A673 (cell line): ENCODE measurements around the gene ERC1. TPM values are rescaled to one million over a fixed set of nuclear protein-coding genes. Genes with fewer than 3 reads are reported as not detected.

Experiments used
- BruUV-seq: library from RNA; stranded (reverse); fragments of 400-500 nt; replicated peaks from 2 replicates; lab custom pipeline; 2021; lab: Mats Ljungman, UMichigan
- CTCF ChIA-PET: fragments of 300-600 bp; sonication (Branson Sonifier 250); formaldehyde crosslinking; loops from one replicate; lab custom pipeline; 2022; ENCODE audit warnings: antibody characterized with exemption; lab: Charles Lee
- POLR2A ChIA-PET: fragments of 300-600 bp; sonication (Branson Sonifier 250); formaldehyde crosslinking; loops from one replicate; lab custom pipeline; 2022; ENCODE audit warnings: antibody characterized with exemption; ENCODE audit not compliant: low non-redundant PET; lab: Charles Lee
- DNase-seq: peaks from one replicate; pipeline ENCODE4 v3.0.0-alpha.2; 2015; ENCODE audit warnings: low spot score
- H3K27ac ChIP-seq: fragments of 200-600 bp; sonication (generic); 2 replicates; pipeline ENCODE4 v1.5.1; 2016; ENCODE audit warnings: mixed run types, low read depth, mild to moderate bottlenecking, mixed read lengths, antibody characterized with exemption, low read length; ENCODE audit not compliant: poor library complexity, severe bottlenecking
- H3K27me3 ChIP-seq: fragments of 200-600 bp; sonication (generic); replicated peaks from 2 replicates; pipeline ENCODE4 v1.6.1; 2017; ENCODE audit warnings: mixed run types, low read depth, mild to moderate bottlenecking, mixed read lengths, antibody characterized with exemption, low read length; ENCODE audit not compliant: insufficient read depth, poor library complexity
- H3K36me3 ChIP-seq: fragments of 200-600 bp; sonication (generic); 2 replicates; pipeline ENCODE4 v1.6.1; 2016; ENCODE audit warnings: mixed run types, mild to moderate bottlenecking, mixed read lengths, antibody characterized with exemption, low read length; ENCODE audit not compliant: insufficient read depth, poor library complexity, severe bottlenecking
- H3K4me1 ChIP-seq: fragments of 200-600 bp; sonication (generic); 2 replicates; pipeline ENCODE4 v1.6.1; 2017; ENCODE audit warnings: mixed run types, mild to moderate bottlenecking, mixed read lengths, antibody characterized with exemption, low read length; ENCODE audit not compliant: insufficient read depth, poor library complexity, severe bottlenecking
- H3K4me3 ChIP-seq: fragments of 200-600 bp; sonication (generic); 2 replicates; pipeline ENCODE4 v1.5.1; 2016; ENCODE audit warnings: low read depth, mixed run types, mild to moderate bottlenecking, mixed read lengths, low read length; ENCODE audit not compliant: poor library complexity, severe bottlenecking
- H3K9me3 ChIP-seq: fragments of 200-600 bp; sonication (generic); 2 replicates; pipeline ENCODE4 v1.6.1; 2016; ENCODE audit warnings: mixed run types, low read depth, mild to moderate bottlenecking, mixed read lengths, antibody characterized with exemption, low read length; ENCODE audit not compliant: poor library complexity, severe bottlenecking
- EZH2 ChIP-seq: fragments of 200-600 bp; sonication (generic); IDR thresholded peaks from 2 replicates; pipeline ENCODE4 v1.6.1; 2017; ENCODE audit warnings: borderline replicate concordance, low read depth, mild to moderate bottlenecking, mixed read lengths, antibody characterized with exemption, low read length; ENCODE audit not compliant: poor library complexity, severe bottlenecking
- intact Hi-C: fragments of 100-400 bp; cut with micrococcal nuclease; formaldehyde crosslinking; loops from one replicate; pipeline ENCODE4 v1.10.0; 2022; ENCODE audit not compliant: unreplicated experiment
- total RNA-seq: library from RNA; stranded (reverse); gene quantifications from 2 replicates; pipeline ENCODE4 v1.2.3, GENCODE V29; 2021
- TF ChIP-seq, protein P1 (sequence below): fragments of 300-800, 200-600 bp; sonication (generic); conservative IDR thresholded peaks from 2 replicates; pipeline ENCODE4 v1.5.1; 2017; ENCODE audit warnings: low read depth, mild to moderate bottlenecking, antibody characterized with exemption, low read length, moderate library complexity, mixed read lengths

ERC1 gene
- total RNA-seq, 1 experiment from 2014 or later: 60.7 TPM

DNA sequence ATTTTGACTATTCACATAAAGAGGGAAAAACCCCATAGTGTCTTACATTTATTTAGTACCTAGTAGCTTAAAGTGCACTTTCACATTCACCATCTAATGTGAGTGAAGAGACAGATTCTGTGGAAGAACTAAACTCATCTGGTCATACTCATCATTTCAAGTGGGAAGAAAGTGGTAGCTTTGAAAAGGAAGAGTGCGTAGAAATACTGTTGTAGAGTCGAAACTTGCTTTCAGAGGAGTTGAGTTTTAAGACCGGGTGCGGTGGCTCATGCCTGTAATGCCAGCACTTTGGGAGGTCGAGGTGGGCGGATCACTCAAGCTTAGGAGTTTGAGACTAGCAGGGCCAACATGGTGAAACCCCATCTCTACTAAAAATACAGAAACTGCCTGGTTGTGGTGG is 222.2 kb downstream of the ERC1 start:
- POLR2A ChIA-PET: interaction anchor here (0.6 kb wide), 1 partner anchor 10 kb away, joined by 3 read pairs; no protein-coding TSS in a partner anchor
- CTCF ChIA-PET: no interaction called here

GRCh38 chr12:1213618-1214205 is 222.7 kb downstream of the ERC1 start:
- no peak for TF ChIP-seq EZH2
- TF ChIP-seq, protein P1, sequence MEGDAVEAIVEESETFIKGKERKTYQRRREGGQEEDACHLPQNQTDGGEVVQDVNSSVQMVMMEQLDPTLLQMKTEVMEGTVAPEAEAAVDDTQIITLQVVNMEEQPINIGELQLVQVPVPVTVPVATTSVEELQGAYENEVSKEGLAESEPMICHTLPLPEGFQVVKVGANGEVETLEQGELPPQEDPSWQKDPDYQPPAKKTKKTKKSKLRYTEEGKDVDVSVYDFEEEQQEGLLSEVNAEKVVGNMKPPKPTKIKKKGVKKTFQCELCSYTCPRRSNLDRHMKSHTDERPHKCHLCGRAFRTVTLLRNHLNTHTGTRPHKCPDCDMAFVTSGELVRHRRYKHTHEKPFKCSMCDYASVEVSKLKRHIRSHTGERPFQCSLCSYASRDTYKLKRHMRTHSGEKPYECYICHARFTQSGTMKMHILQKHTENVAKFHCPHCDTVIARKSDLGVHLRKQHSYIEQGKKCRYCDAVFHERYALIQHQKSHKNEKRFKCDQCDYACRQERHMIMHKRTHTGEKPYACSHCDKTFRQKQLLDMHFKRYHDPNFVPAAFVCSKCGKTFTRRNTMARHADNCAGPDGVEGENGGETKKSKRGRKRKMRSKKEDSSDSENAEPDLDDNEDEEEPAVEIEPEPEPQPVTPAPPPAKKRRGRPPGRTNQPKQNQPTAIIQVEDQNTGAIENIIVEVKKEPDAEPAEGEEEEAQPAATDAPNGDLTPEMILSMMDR: no peak
- intact Hi-C loops: no loop called here
- Histone ChIP-seq H3K27ac (no peak overlapping the region), H3K9me3 (no peaks in the 10 kb centered on the region), H3K36me3 (no peaks in the 10 kb centered on the region), H3K27me3 (no peaks in the 10 kb centered on the region), H3K4me1 (peaks cover 19% of the 10 kb centered on the region), H3K4me3 (no peak overlapping the region)
- POLR2A ChIA-PET: no interaction called here
- DNase-seq: no peak
- CTCF ChIA-PET: no interaction called here
- no TSS peak for BruUV-seq

More for the DNA sequence above, 222.2 kb downstream of the ERC1 start:
- H3K36me3 ChIP-seq: no peaks in the 10 kb centered on the region
- DNase-seq: no peak
- BruUV-seq: no TSS peak
- no peaks in the 10 kb centered on the region for H3K27me3 ChIP-seq
- TF ChIP-seq, protein P1: no peak
- intact Hi-C loops: no loop called here
- no peak overlapping the region for H3K4me3 ChIP-seq
- no peak overlapping the region for H3K27ac ChIP-seq
- peaks cover 15% of the 10 kb centered on the region for H3K4me1 ChIP-seq
- H3K9me3 ChIP-seq: no peaks in the 10 kb centered on the region

- H3K27me3 ChIP-seq: no peaks in the 10 kb centered on the region
- no peaks in the 10 kb centered on the region for H3K9me3 ChIP-seq
- BruUV-seq: no TSS peak
- no peak for DNase-seq
- POLR2A ChIA-PET: no interaction called here
- H3K4me1 ChIP-seq: peaks cover 19% of the 10 kb centered on the region
- CTCF ChIA-PET: no interaction called here
- H3K27ac ChIP-seq: no peak overlapping the region
- TF ChIP-seq, protein P1: no peak
- no peak for TF ChIP-seq EZH2
- no peak overlapping the region for H3K4me3 ChIP-seq
- no peaks in the 10 kb centered on the region for H3K36me3 ChIP-seq
- intact Hi-C loops: no loop called here
Observed at GRCh38 chr12:1216560-1216959, 225.5 kb downstream of the ERC1 start.
